Measurements from ENCODE around the gene AGAP3.

AGAP3 gene

DNA sequence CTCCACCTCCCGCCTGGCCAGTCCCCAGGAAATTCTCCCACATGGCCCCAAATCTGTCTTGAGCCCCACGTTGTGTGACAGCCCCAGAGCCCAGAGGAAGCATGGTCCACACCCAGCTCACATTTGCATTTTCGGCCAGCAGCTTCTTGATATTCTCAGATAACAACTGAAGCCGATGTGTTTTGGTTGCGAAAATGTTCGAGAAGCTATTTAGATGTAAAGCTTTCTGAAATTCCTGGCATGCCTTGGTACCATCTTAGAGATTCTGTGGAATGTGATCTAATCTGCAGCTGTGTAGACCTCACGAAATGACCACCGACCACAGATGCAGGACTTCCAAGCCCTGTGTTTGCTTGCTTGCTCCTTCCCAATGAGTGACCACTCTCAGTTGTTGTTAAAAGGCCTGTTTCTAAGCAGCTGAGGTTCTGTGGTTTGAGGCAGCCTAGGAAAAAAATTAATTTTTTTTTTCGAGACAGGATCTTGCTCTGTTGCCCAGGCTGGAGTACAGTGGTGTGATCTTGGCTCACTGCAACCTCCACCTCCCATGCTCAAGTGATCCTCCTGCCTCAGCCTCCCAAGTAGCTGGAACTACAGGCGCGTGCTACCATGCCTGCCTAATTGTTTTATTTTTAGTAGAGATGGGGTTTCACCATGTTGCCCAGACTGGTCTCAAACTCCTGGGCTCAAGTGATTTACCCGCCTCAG lies 18.1 kb upstream of the AGAP3 start:
- no peak for DNase-seq
- intact Hi-C loops (cut with DNase I), result no loop called here

GRCh38 chr7:151069841-151070573 lies 16.3 kb upstream of the AGAP3 start:
- DNase-seq, result no peak
- intact Hi-C loops (cut with DNase I), result no loop called here

DNA sequence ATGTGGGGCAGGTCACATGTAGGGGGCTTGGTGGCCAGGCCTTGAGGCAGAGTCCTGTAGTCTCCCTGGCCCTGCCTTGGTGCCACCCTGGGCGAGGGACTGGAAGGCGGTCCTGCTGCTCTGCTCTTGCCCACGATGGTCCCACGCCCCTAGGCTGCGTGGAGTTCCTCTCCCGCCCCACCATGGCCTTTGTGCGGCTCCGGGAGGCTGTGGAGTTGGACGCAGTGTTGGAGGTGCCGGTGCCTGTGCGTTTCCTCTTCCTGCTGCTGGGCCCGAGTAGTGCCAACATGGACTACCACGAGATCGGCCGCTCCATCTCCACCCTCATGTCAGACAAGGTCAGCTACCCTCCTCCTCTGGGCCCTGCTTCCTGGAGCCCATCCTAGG lies 15.7 kb upstream of the AGAP3 start:
- intact Hi-C loops (cut with DNase I), result no loop called here
- no peak for DNase-seq

DNA sequence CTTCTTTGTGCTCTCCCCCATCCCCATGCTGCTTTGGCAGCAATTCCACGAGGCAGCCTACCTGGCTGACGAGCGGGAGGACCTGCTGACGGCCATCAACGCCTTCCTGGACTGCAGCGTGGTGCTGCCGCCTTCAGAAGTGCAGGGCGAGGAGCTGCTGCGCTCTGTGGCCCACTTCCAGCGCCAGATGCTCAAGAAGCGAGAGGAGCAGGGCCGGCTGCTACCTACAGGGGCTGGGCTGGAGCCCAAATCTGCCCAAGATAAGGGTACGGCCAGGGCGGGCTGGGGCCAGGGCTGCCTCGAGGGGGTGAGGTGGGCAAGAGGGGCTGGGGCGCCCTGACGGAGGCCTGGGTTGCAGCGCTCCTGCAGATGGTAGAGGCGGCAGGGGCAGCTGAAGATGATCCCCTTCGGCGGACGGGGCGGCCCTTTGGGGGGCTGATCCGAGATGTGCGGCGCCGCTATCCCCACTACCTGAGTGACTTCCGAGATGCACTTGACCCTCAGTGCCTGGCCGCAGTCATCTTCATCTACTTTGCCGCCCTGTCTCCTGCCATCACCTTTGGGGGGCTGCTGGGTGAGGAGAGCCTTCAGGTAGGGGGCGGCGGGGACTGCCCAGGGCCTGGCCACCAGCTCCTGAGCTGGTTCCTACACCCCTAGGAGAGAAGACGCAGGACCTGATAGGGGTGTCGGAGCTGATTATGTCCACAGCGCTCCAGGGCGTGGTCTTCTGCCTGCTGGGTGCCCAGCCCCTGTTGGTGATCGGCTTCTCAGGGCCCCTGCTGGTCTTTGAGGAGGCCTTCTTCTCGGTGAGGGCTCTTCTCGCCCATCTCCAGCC lies 15.0 kb upstream of the AGAP3 start:
- DNase-seq, result no peak
- intact Hi-C loops (cut with DNase I), result no loop called here

- no peak for DNase-seq
- intact Hi-C loops (cut with DNase I), result no loop called here
Measured at GRCh38 chr7:151073990-151074389, 12.3 kb upstream of the AGAP3 start.

- DNase-seq, result no peak
- intact Hi-C loops (cut with DNase I), result no loop called here
Measured at GRCh38 chr7:151074817-151075661, 11.2 kb upstream of the AGAP3 start.

DNA sequence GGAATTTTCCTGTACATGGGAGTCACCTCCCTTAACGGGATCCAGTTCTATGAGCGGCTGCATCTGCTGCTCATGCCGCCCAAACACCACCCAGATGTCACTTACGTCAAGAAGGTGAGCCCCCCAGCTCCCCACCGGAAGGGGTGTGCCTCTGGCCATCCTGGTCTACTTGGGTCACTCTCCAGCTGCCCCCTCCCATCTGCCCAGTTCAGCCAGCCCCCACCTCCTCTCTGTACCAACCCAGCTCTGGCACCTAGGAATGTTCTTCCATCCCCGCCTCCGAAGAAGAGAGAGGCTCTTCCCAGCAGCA lies 10.7 kb upstream of the AGAP3 start:
- intact Hi-C loops (cut with DNase I), result no loop called here
- DNase-seq, result no peak

DNA sequence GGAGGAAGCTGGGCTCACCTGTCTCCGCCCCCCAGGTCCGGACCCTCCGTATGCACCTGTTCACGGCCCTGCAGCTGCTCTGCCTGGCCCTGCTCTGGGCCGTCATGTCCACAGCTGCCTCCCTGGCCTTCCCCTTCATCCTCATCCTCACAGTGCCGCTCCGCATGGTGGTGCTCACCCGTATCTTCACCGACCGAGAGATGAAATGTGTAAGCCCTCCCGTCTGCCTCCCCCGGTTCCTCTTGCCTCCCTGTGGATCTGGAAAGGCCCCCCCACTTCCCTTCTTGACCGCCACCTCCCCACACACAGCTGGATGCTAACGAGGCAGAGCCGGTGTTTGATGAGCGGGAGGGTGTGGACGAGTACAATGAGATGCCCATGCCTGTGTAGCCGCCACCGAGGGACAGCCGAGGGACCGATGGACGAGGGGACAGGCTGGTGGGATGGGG lies 10.3 kb upstream of the AGAP3 start:
- no peak for DNase-seq
- intact Hi-C loops (cut with DNase I), result no loop called here

DNA sequence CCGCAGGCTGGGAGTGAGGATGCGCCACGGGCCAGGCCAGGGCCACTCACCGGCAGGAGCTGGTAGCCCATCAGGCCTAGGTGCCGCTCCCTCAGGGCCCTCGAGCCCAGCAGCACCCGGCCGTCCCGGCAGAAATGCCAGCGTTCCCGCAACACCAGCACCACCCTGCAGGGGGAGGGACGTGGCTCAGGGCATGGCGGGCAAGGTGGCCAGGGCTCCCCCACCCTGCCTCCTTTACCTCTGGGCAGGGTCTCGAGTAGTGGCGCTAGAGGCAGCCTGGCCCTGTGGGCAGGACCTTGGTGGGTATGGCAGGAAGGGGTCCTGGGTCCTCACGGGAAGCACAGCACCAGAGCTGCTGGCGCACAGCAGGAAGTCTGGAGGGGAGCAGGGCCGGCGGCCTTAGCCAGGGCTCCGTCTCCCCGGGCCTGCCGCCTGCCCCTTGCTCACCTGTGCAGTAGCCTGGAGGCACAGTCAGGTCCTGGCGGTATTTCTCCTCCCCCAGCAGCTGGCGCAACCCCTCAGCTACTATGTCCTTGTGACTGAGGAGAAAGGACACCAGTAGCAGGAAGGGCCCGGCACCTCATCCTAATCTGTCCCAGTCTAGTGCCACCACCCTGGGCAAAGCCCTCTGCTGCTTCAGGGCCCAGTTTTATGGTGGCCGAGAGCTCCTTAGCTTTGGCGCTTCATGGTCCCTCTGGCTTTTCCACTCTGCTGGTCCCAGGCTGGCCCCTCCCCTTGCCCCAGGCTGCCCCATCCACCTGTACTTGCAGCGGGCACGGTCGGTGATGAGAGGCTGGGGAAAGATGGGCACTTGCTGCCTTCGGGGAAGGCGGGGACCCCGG lies 9.2 kb upstream of the AGAP3 start:
- intact Hi-C loops (cut with DNase I), result no loop called here
- DNase-seq, result no peak

- intact Hi-C loops (cut with DNase I), result no loop called here
- no peak for DNase-seq
Measured at GRCh38 chr7:151077705-151078232, 8.5 kb upstream of the AGAP3 start.

DNA sequence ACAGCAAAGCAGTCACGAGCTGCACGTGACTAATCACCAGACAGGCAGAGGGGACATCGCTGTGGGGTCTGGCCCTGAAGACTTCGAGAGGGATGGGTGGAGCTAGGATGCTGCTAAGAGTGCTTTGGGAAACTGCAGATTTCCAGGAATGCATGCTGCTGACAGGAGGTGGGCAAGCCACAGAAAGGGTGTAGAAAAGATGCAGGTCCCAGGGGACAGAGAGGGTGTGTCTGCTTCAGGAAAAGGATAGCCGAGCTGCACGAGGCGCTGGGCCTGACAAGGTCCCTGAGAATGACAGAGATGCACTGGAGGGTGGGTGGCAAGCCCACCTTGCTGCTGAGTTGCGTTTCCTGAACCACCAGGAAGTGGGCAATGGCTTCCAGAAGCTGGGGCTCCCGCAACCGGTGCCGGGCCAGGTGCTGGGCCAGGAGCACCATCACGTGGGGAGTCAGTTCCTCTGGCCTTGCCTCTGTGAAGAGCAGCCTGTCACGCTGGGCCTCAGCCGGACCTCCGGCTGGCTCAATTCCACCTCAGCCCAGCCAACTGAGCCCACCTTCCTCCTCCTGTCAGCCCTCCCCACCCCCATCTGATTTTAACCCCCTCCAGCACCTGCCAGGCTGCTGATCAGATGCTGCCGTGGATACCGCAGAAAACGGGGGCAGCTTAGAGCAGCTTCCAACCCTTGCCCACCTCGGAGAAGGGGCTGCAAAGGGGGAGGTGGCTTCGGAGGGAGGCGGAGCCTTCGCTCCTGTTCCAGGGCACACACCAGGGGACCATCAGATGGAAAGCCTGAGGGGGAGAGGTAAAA lies 7.8 kb upstream of the AGAP3 start:
- no peak for DNase-seq
- intact Hi-C loops (cut with DNase I), result no loop called here

DNA sequence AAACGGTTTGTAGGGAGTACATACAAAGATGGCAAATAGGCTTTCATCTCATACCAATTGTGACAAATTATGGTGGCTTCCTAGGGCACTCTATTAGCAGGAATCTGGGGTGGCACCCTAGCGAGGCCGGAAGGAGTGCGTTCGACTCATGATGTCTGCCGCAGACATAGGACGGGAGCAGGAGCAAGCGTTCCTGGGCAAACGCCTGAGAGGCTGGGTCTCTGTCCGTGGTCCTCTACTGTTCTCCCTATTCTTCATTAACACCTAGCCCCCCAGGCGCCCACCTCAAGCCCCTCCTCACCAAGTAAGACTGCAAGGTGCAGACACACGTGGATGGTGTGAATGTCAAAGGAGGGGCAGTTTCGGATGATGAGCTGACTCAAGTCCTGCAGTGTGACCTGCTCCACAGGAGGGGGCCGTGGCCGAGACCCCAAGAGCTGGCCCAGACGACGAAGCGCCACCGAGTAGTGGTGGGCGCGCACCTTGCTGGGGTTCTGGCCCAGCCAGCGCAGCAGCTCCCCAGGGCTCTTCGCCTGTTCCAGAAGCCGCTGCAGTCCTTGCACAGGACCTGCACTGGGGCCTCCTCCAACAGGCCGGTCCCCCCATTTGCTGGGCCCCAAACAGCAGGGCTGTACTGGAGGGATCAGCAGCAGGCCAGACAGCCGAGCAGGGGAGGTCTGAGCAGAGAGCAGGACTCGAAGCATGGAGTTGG lies 6.9 kb upstream of the AGAP3 start:
- intact Hi-C loops (cut with DNase I), result no loop called here
- no peak for DNase-seq

DNA sequence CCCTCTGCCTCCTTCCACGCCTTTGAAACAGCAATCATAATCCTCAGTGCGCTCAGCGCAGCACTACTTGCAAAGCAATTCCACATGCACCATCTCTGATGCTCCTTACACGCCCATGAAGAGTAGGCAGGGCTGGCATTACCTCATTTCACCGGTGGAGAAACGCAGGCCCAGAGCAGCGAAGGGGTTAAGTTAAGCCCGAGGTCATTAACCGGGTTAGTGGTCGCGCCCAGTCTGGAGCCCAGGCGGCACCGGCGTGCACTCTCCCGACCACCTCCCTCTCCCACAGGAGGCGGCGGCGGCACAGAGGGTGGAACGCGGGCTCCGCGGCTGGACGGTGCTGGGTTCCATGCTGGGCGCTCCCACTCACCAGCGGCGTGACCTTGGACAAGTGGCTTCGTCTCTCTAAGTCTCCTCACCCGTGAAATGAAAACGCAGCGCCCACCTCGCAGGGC lies 6.2 kb upstream of the AGAP3 start:
- DNase-seq, result peak in 31 of 42 donors; percentile 18 to 77 (median 48)
- intact Hi-C loops (cut with DNase I), result loop anchor here (2.0 kb wide), 1 partner anchor 21 kb away; the partner anchor contains the start of gene SLC4A2

- intact Hi-C loops (cut with DNase I), result loop anchor here (2.0 kb wide), 1 partner anchor 22 kb away; the partner anchor contains the start of gene SLC4A2
- peak; percentile 87 to 98 (median 96) for DNase-seq
Measured at GRCh38 chr7:151080522-151081169, 5.6 kb upstream of the AGAP3 start, which contains the start of gene FASTK. Gene FASTK (minus strand): TSS chr7:151080809. CDS start chr7:151080766, 43 bp downstream.
